ENCODE measurements around the gene ZNF791.
"Not testable (repeated sequence)": the region's sequence is repeated elsewhere in the genome, so short reads cannot be mapped to it uniquely, and the experiment has no call there.

Gene ZNF791

GRCh38 chr19:12639901-12640613 lies 29.3 kb downstream of the ZNF791 start:
- Histone ChIP-seq H2BK12ac (ENCODE audit: low read length) (no peak overlapping the region), H3K14ac (ENCODE audit: low read length) (peak overlapping the region; percentile 94), H3K27ac (replicated peaks; ENCODE audit: low read length) (no peak overlapping the region), H3K4ac (ENCODE audit: low read length) (no peak overlapping the region), H3K23ac (ENCODE audit: low read depth, low read length, poor library complexity) (peak overlapping the region; percentile 75), H3K27me3 (ENCODE audit: control insufficient read depth in 3 of 3, insufficient read depth in 3 of 3, low read depth in 1 of 3, low read length in 3 of 3) (no peaks in the 10 kb centered on the region), H3K4me3 (ENCODE audit: low read length in 2 of 2) (peak overlapping the region in 1 of 2 donors; percentile 8), H3K9me3 (replicated peaks in 1 of 2; ENCODE audit: control insufficient read depth in 2 of 2, insufficient read depth in 1 of 2, low read depth in 1 of 2, low read length in 2 of 2) (peaks cover 7 to 11% of the 10 kb centered on the region in 2 donors), H2BK120ac (ENCODE audit: low read depth, low read length) (no peak overlapping the region), H3K79me1 (ENCODE audit: low read depth, low read length) (no peaks in the 10 kb centered on the region), H3K18ac (ENCODE audit: low read length) (peak overlapping the region; percentile 69), H2AK5ac (ENCODE audit: low read depth, low read length) (peak overlapping the region; percentile 84), H4K91ac (ENCODE audit: low read depth, low read length, poor library complexity) (no peak overlapping the region), H3K4me2 (ENCODE audit: insufficient read depth, low read length, poor library complexity, severe bottlenecking) (peak overlapping the region; percentile 52), H2AFZ (ENCODE audit: low read length) (peak overlapping the region; percentile 88), H4K8ac (ENCODE audit: low read depth, low read length) (no peak overlapping the region), H3K9ac (ENCODE audit: low read depth, low read length, poor library complexity) (peak overlapping the region; percentile 50), H2BK5ac (ENCODE audit: low read length) (peak overlapping the region; percentile 11), H3K4me1 (ENCODE audit: control insufficient read depth in 2 of 2, insufficient read depth in 1 of 2, low read depth in 1 of 2, low read length in 2 of 2) (peaks cover 0 to 3% of the 10 kb centered on the region in 2 donors), H3K36me3 (replicated peaks in 1 of 2; ENCODE audit: control insufficient read depth in 2 of 2, insufficient read depth in 2 of 2, low read length in 2 of 2) (no peaks in the 10 kb centered on the region), H2BK15ac (ENCODE audit: low read length) (no peak overlapping the region)
- peak; percentile 57 for DNase-seq (ENCODE audit: low spot score)
- no CpG with 5 or more reads among the region's 39 CpGs for WGBS, 2 donors (ENCODE audit: extremely low coverage in 2 of 2, insufficient read length in 2 of 2, insufficient replicate concordance in 1 of 2)

- H2BK12ac ChIP-seq (ENCODE audit: low read length): no peak overlapping the region
- H2BK120ac ChIP-seq (ENCODE audit: low read depth, low read length): no peak overlapping the region
- no peak overlapping the region for H3K27ac ChIP-seq (replicated peaks; ENCODE audit: low read length)
- no peak overlapping the region for H3K4me3 ChIP-seq (ENCODE audit: low read length in 2 of 2)
- H3K9ac ChIP-seq (ENCODE audit: low read depth, low read length, poor library complexity): no peak overlapping the region
- H3K79me1 ChIP-seq (ENCODE audit: low read depth, low read length): no peaks in the 10 kb centered on the region
- no peaks in the 10 kb centered on the region for H3K27me3 ChIP-seq (ENCODE audit: control insufficient read depth in 3 of 3, insufficient read depth in 3 of 3, low read depth in 1 of 3, low read length in 3 of 3)
- no peaks in the 10 kb centered on the region for H3K36me3 ChIP-seq (replicated peaks in 1 of 2; ENCODE audit: control insufficient read depth in 2 of 2, insufficient read depth in 2 of 2, low read length in 2 of 2)
- no peak overlapping the region for H3K4ac ChIP-seq (ENCODE audit: low read length)
- no peak for DNase-seq (ENCODE audit: low spot score)
- H2BK15ac ChIP-seq (ENCODE audit: low read length): no peak overlapping the region
- WGBS, 2 donors (ENCODE audit: extremely low coverage in 2 of 2, insufficient read length in 2 of 2, insufficient replicate concordance in 1 of 2): no CpG with 5 or more reads among the region's 13 CpGs
- no peak overlapping the region for H4K8ac ChIP-seq (ENCODE audit: low read depth, low read length)
- H3K9me3 ChIP-seq (replicated peaks in 1 of 2; ENCODE audit: control insufficient read depth in 2 of 2, insufficient read depth in 1 of 2, low read depth in 1 of 2, low read length in 2 of 2): peaks cover 7 to 11% of the 10 kb centered on the region in 2 donors
- peaks cover 0 to 3% of the 10 kb centered on the region in 2 donors for H3K4me1 ChIP-seq (ENCODE audit: control insufficient read depth in 2 of 2, insufficient read depth in 1 of 2, low read depth in 1 of 2, low read length in 2 of 2)
- H2BK5ac ChIP-seq (ENCODE audit: low read length): no peak overlapping the region
- no peak overlapping the region for H3K23ac ChIP-seq (ENCODE audit: low read depth, low read length, poor library complexity)
- H2AFZ ChIP-seq (ENCODE audit: low read length): no peak overlapping the region
- no peak overlapping the region for H3K14ac ChIP-seq (ENCODE audit: low read length)
- no peak overlapping the region for H2AK5ac ChIP-seq (ENCODE audit: low read depth, low read length)
- H3K4me2 ChIP-seq (ENCODE audit: insufficient read depth, low read length, poor library complexity, severe bottlenecking): no peak overlapping the region
- H4K91ac ChIP-seq (ENCODE audit: low read depth, low read length, poor library complexity): no peak overlapping the region
- H3K18ac ChIP-seq (ENCODE audit: low read length): no peak overlapping the region
Observed at GRCh38 chr19:12641456-12641855, 30.7 kb downstream of the ZNF791 start.

GRCh38 chr19:12642506-12642905 lies 31.8 kb downstream of the ZNF791 start:
- WGBS, 2 donors (ENCODE audit: extremely low coverage in 2 of 2, insufficient read length in 2 of 2, insufficient replicate concordance in 1 of 2): no CpG with 5 or more reads among the region's 26 CpGs
- Histone ChIP-seq H2BK5ac (ENCODE audit: low read length) (no peak overlapping the region), H4K91ac (ENCODE audit: low read depth, low read length, poor library complexity) (no peak overlapping the region), H3K23ac (ENCODE audit: low read depth, low read length, poor library complexity) (no peak overlapping the region), H3K9me3 (replicated peaks in 1 of 2; ENCODE audit: control insufficient read depth in 2 of 2, insufficient read depth in 1 of 2, low read depth in 1 of 2, low read length in 2 of 2) (peaks cover 7 to 11% of the 10 kb centered on the region in 2 donors), H2BK15ac (ENCODE audit: low read length) (no peak overlapping the region), H3K4me3 (ENCODE audit: low read length in 2 of 2) (no peak overlapping the region), H3K18ac (ENCODE audit: low read length) (no peak overlapping the region), H3K4ac (ENCODE audit: low read length) (no peak overlapping the region), H3K79me1 (ENCODE audit: low read depth, low read length) (no peaks in the 10 kb centered on the region), H2AK5ac (ENCODE audit: low read depth, low read length) (peak overlapping the region; percentile 21), H3K27ac (replicated peaks; ENCODE audit: low read length) (no peak overlapping the region), H3K4me1 (ENCODE audit: control insufficient read depth in 2 of 2, insufficient read depth in 1 of 2, low read depth in 1 of 2, low read length in 2 of 2) (peaks cover 0 to 3% of the 10 kb centered on the region in 2 donors), H3K4me2 (ENCODE audit: insufficient read depth, low read length, poor library complexity, severe bottlenecking) (no peak overlapping the region), H3K27me3 (ENCODE audit: control insufficient read depth in 3 of 3, insufficient read depth in 3 of 3, low read depth in 1 of 3, low read length in 3 of 3) (no peaks in the 10 kb centered on the region), H2BK12ac (ENCODE audit: low read length) (peak overlapping the region; percentile 58), H3K14ac (ENCODE audit: low read length) (no peak overlapping the region), H3K9ac (ENCODE audit: low read depth, low read length, poor library complexity) (no peak overlapping the region), H2AFZ (ENCODE audit: low read length) (no peak overlapping the region), H4K8ac (ENCODE audit: low read depth, low read length) (no peak overlapping the region), H2BK120ac (ENCODE audit: low read depth, low read length) (no peak overlapping the region), H3K36me3 (replicated peaks in 1 of 2; ENCODE audit: control insufficient read depth in 2 of 2, insufficient read depth in 2 of 2, low read length in 2 of 2) (peaks cover 0 to 3% of the 10 kb centered on the region in 2 donors)
- no peak for DNase-seq (ENCODE audit: low spot score)

GRCh38 chr19:12643716-12644115 lies 33.0 kb downstream of the ZNF791 start:
- not testable (repeated sequence) for H3K18ac ChIP-seq (ENCODE audit: low read length); H3K9ac ChIP-seq (ENCODE audit: low read depth, low read length, poor library complexity); H4K8ac ChIP-seq (ENCODE audit: low read depth, low read length); H2BK5ac ChIP-seq (ENCODE audit: low read length); H3K23ac ChIP-seq (ENCODE audit: low read depth, low read length, poor library complexity); H3K27ac ChIP-seq (replicated peaks; ENCODE audit: low read length); H3K36me3 ChIP-seq (replicated peaks in 1 of 2; ENCODE audit: control insufficient read depth in 2 of 2, insufficient read depth in 2 of 2, low read length in 2 of 2); H2AK5ac ChIP-seq (ENCODE audit: low read depth, low read length); H3K4me3 ChIP-seq (ENCODE audit: low read length in 2 of 2); H3K14ac ChIP-seq (ENCODE audit: low read length); H3K4me2 ChIP-seq (ENCODE audit: insufficient read depth, low read length, poor library complexity, severe bottlenecking); H2BK120ac ChIP-seq (ENCODE audit: low read depth, low read length); H3K27me3 ChIP-seq (ENCODE audit: control insufficient read depth in 3 of 3, insufficient read depth in 3 of 3, low read depth in 1 of 3, low read length in 3 of 3); DNase-seq (ENCODE audit: low spot score); H4K91ac ChIP-seq (ENCODE audit: low read depth, low read length, poor library complexity); H2AFZ ChIP-seq (ENCODE audit: low read length); H3K4me1 ChIP-seq (ENCODE audit: control insufficient read depth in 2 of 2, insufficient read depth in 1 of 2, low read depth in 1 of 2, low read length in 2 of 2); H3K79me1 ChIP-seq (ENCODE audit: low read depth, low read length); H2BK12ac ChIP-seq (ENCODE audit: low read length); H2BK15ac ChIP-seq (ENCODE audit: low read length); H3K4ac ChIP-seq (ENCODE audit: low read length)
- WGBS, 2 donors (ENCODE audit: extremely low coverage in 2 of 2, insufficient read length in 2 of 2, insufficient replicate concordance in 1 of 2): no CpG with 5 or more reads among the region's 14 CpGs
- peaks cover 3 to 11% of the 10 kb centered on the region in 2 donors for H3K9me3 ChIP-seq (replicated peaks in 1 of 2; ENCODE audit: control insufficient read depth in 2 of 2, insufficient read depth in 1 of 2, low read depth in 1 of 2, low read length in 2 of 2)

Data from neuronal stem cell (in vitro differentiated cells).